Smooth muscle cell (in vitro differentiated cells): Measurements from ENCODE around the gene UBE2H. TPM values are rescaled to one million over a fixed set of nuclear protein-coding genes. Genes with fewer than 3 reads are reported as not detected.

ENCODE experiments used
- DNase-seq: peaks from one replicate; lab custom pipeline; 2025; ENCODE audit not compliant: unreplicated experiment; lab: John Stamatoyannopoulos, UW
- H2AFZ ChIP-seq: fragments of 200-600 bp; sonication (generic); 2 replicates; pipeline ENCODE4 v1.6.0; 2016; ENCODE audit warnings: antibody characterized with exemption, low read depth, mild to moderate bottlenecking
- H3F3A ChIP-seq: fragments of 200-600 bp; sonication (generic); 2 replicates; pipeline ENCODE4 v1.6.0; 2017; ENCODE audit warnings: antibody characterized with exemption, low read depth
- H3K27ac ChIP-seq: fragments of 200-600 bp; sonication (generic); 2 replicates; pipeline ENCODE4 v1.5.1; 2016; ENCODE audit warnings: low read depth, mild to moderate bottlenecking
- H3K27me3 ChIP-seq: fragments of 200-600 bp; sonication (generic); 2 replicates; pipeline ENCODE4 v1.6.1; 2016; ENCODE audit warnings: low read depth, mild to moderate bottlenecking
- H3K36me3 ChIP-seq: fragments of 200-600 bp; sonication (generic); 2 replicates; pipeline ENCODE4 v1.5.1; 2016; ENCODE audit warnings: low read depth
- H3K4me1 ChIP-seq: fragments of 200-600 bp; sonication (generic); 2 replicates; pipeline ENCODE4 v1.5.1; 2016; ENCODE audit warnings: low read depth
- H3K4me2 ChIP-seq: fragments of 200-600 bp; sonication (generic); 2 replicates; pipeline ENCODE4 v1.6.0; 2016; ENCODE audit warnings: mild to moderate bottlenecking
- H3K4me3 ChIP-seq: fragments of 200-600 bp; sonication (generic); 2 replicates; pipeline ENCODE4 v1.5.1; 2016; ENCODE audit warnings: mild to moderate bottlenecking
- H3K79me2 ChIP-seq: fragments of 200-600 bp; sonication (generic); 2 replicates; pipeline ENCODE4 v1.6.0; 2016; ENCODE audit warnings: low read depth, mild to moderate bottlenecking
- H3K9ac ChIP-seq: fragments of 200-600 bp; sonication (generic); 2 replicates; pipeline ENCODE4 v1.6.0; 2016; ENCODE audit warnings: low read depth
- H3K9me3 ChIP-seq: fragments of 200-600 bp; sonication (generic); replicated peaks from 2 replicates; pipeline ENCODE4 v1.5.1; 2016; ENCODE audit warnings: low read depth
- H4K20me1 ChIP-seq: fragments of 200-600 bp; sonication (generic); 2 replicates; pipeline ENCODE4 v1.6.0; 2016; ENCODE audit warnings: low read depth
- CTCF ChIP-seq: fragments of 200-600 bp; sonication (generic); IDR thresholded peaks from 2 replicates; pipeline ENCODE4 v1.5.1; 2017; ENCODE audit warnings: borderline replicate concordance, mild to moderate bottlenecking, antibody characterized with exemption; ENCODE audit not compliant: insufficient read depth, poor library complexity, severe bottlenecking
- WGBS: methylation state at CpG from one replicate; pipeline ENCODE4 v1.1.7; 2016; ENCODE audit warnings: low lambda C conversion rate; 5-methylcytosine and 5-hydroxymethylcytosine counted together
- polyA plus RNA-seq: library from polyadenylated mRNA; unstranded; fragments of >200 nt; fragmentation: Nextera tagmentation; extraction: Ambion mirVana; gene quantifications from 2 replicates; pipeline ENCODE4 v1.2.1, GENCODE V29; 2016
- total RNA-seq: library from RNA; depleted of rRNA; stranded (reverse); fragments of >200 nt; gene quantifications from 2 replicates; pipeline ENCODE4 v1.2.3, GENCODE V29; 2014

The UBE2H gene
- total and polyA plus RNA-seq, 2 experiments from 2014 or later, result 66.1 to 94.5 TPM

GRCh38 chr7:129946282-129946681, 6.5 kb downstream of the UBE2H start:
- peaks cover 93% of the 10 kb centered on the region for H3K79me2 ChIP-seq
- no peak overlapping the region for H3K9ac ChIP-seq
- H3K4me3 ChIP-seq, result no peak overlapping the region
- no peaks in the 10 kb centered on the region for H3K27me3 ChIP-seq
- WGBS, result 94% methylated on average over 5 of the region's 5 CpGs
- H3K4me1 ChIP-seq, result peaks cover 13% of the 10 kb centered on the region
- H3K4me2 ChIP-seq, result no peak overlapping the region
- no peaks in the 10 kb centered on the region for H3K9me3 ChIP-seq
- H3K36me3 ChIP-seq, result no peaks in the 10 kb centered on the region
- peaks cover 99% of the 10 kb centered on the region for H4K20me1 ChIP-seq
- no peak for DNase-seq
- H3F3A ChIP-seq, result peaks cover 16% of the 10 kb centered on the region
- no peak overlapping the region for H2AFZ ChIP-seq
- TF ChIP-seq CTCF, result no peak
- H3K27ac ChIP-seq, result no peak overlapping the region

- Histone ChIP-seq H3K79me2 (peaks cover 100% of the 10 kb centered on the region), H3K27ac (no peak overlapping the region), H3F3A (peaks cover 7% of the 10 kb centered on the region), H3K4me1 (peaks cover 9% of the 10 kb centered on the region), H3K4me2 (no peak overlapping the region), H3K9ac (no peak overlapping the region), H3K27me3 (no peaks in the 10 kb centered on the region), H2AFZ (no peak overlapping the region), H3K4me3 (no peak overlapping the region), H4K20me1 (peaks cover 100% of the 10 kb centered on the region), H3K36me3 (no peaks in the 10 kb centered on the region), H3K9me3 (no peaks in the 10 kb centered on the region)
- WGBS, result 98% methylated on average over 6 of the region's 6 CpGs
- no peak for DNase-seq
- TF ChIP-seq CTCF, result no peak
Observed at GRCh38 chr7:129943352-129943751, 9.4 kb downstream of the UBE2H start.

- H3K4me1 ChIP-seq, result no peaks in the 10 kb centered on the region
- H4K20me1 ChIP-seq, result peaks cover 99% of the 10 kb centered on the region
- WGBS, result 98% methylated on average over 2 of the region's 2 CpGs
- no peak for DNase-seq
- no peaks in the 10 kb centered on the region for H3K9me3 ChIP-seq
- H3K4me2 ChIP-seq, result no peak overlapping the region
- H3K36me3 ChIP-seq, result no peaks in the 10 kb centered on the region
- no peak overlapping the region for H3K27ac ChIP-seq
- H3K9ac ChIP-seq, result no peak overlapping the region
- H3K27me3 ChIP-seq, result no peaks in the 10 kb centered on the region
- H2AFZ ChIP-seq, result no peak overlapping the region
- no peaks in the 10 kb centered on the region for H3F3A ChIP-seq
- H3K4me3 ChIP-seq, result no peak overlapping the region
- H3K79me2 ChIP-seq, result peaks cover 97% of the 10 kb centered on the region
- no peak for TF ChIP-seq CTCF
Observed at GRCh38 chr7:129940329-129940728, 12.4 kb downstream of the UBE2H start.

- Histone ChIP-seq H3K4me3 (no peak overlapping the region), H3K27me3 (no peaks in the 10 kb centered on the region), H2AFZ (no peak overlapping the region), H3K9me3 (no peaks in the 10 kb centered on the region), H3K79me2 (peaks cover 97% of the 10 kb centered on the region), H3K27ac (no peak overlapping the region), H3K36me3 (no peaks in the 10 kb centered on the region), H3K4me1 (no peaks in the 10 kb centered on the region), H3F3A (no peaks in the 10 kb centered on the region), H3K4me2 (no peak overlapping the region), H3K9ac (no peak overlapping the region), H4K20me1 (peaks cover 99% of the 10 kb centered on the region)
- TF ChIP-seq CTCF, result no peak
- 97% methylated on average over 4 of the region's 4 CpGs for WGBS
- DNase-seq, result no peak
Observed at GRCh38 chr7:129939881-129940280, 12.9 kb downstream of the UBE2H start.
